ENCODE results near the gene ESPN.
"Not testable (repeated sequence)": the region's sequence is repeated elsewhere in the genome, so short reads cannot be mapped to it uniquely, and the experiment has no call there.

ESPN gene

GRCh38 chr1:6450943-6451373 lies 26.4 kb downstream of the ESPN start:
- ChIA-PET CTCF (interaction anchor here (0.6 to 1.1 kb wide), 3 partner anchors 13 to 196 kb away, joined by 3 read pairs; no protein-coding TSS in a partner anchor), POLR2A (no interaction called here)
- Histone ChIP-seq H3K27ac (ENCODE audit: extremely low read depth, low read depth, low read length) (no peak overlapping the region), H3K4me3 (ENCODE audit: low read depth, low read length) (no peak overlapping the region), H3K4me1 (ENCODE audit: control insufficient read depth, insufficient read depth, low read length) (no peaks in the 10 kb centered on the region), H3K36me3 (ENCODE audit: control insufficient read depth in 2 of 2, insufficient read depth in 1 of 2, low read length in 2 of 2) (no peaks in the 10 kb centered on the region), H3K9me3 (ENCODE audit: control insufficient read depth, insufficient read depth, low read depth, low read length) (no peaks in the 10 kb centered on the region)
- TF ChIP-seq ZNF600 (tag by site-specific recombination; IDR thresholded peaks at IDR 0.05) = no peak
- no peak for TF ChIP-seq ZNF335 (tag by site-specific recombination; conservative IDR thresholded peaks at IDR 0.05)
- TF ChIP-seq REPIN1 (tag by site-specific recombination; IDR thresholded peaks at IDR 0.05; ENCODE audit: low read depth) = no peak
- TF ChIP-seq ZBTB8A (tag by site-specific recombination; IDR thresholded peaks at IDR 0.05) = peak; percentile 62; the same call in 1 of the 2 replicates

- H3K9me3 ChIP-seq (ENCODE audit: control insufficient read depth, insufficient read depth, low read depth, low read length); CTCF ChIA-PET; H3K4me3 ChIP-seq (ENCODE audit: low read depth, low read length); H3K36me3 ChIP-seq (ENCODE audit: control insufficient read depth in 2 of 2, insufficient read depth in 1 of 2, low read length in 2 of 2); H3K4me1 ChIP-seq (ENCODE audit: control insufficient read depth, insufficient read depth, low read length); POLR2A ChIA-PET; H3K27ac ChIP-seq (ENCODE audit: extremely low read depth, low read depth, low read length): not testable (repeated sequence)
These were observed 29.6 kb downstream of the ESPN start for GRCh38 chr1:6453895-6454855.

- POLR2A ChIA-PET = no interaction called here
- H3K4me1 ChIP-seq (ENCODE audit: control insufficient read depth, insufficient read depth, low read length) = no peaks in the 10 kb centered on the region
- H3K9me3 ChIP-seq (ENCODE audit: control insufficient read depth, insufficient read depth, low read depth, low read length) = no peaks in the 10 kb centered on the region
- H3K4me3 ChIP-seq (ENCODE audit: low read depth, low read length) = no peak overlapping the region
- no peak for TF ChIP-seq ZNF148 (tag by site-specific recombination; IDR thresholded peaks at IDR 0.05; ENCODE audit: borderline replicate concordance)
- TF ChIP-seq ZNF629 (tag by site-specific recombination; IDR thresholded peaks at IDR 0.05) = no peak
- TF ChIP-seq ZNF274 (IDR thresholded peaks at IDR 0.05; ENCODE audit: low read length) = no peak
- TF ChIP-seq ZNF274 (tag by site-specific recombination; IDR thresholded peaks at IDR 0.05; ENCODE audit: borderline replicate concordance) = no peak
- TF ChIP-seq ZNF747 (tag by site-specific recombination; IDR thresholded peaks at IDR 0.05) = no peak
- no peak for TF ChIP-seq IKZF3 (tag by site-specific recombination; IDR thresholded peaks at IDR 0.05)
- no peak for TF ChIP-seq ZNF280C (tag by site-specific recombination; IDR thresholded peaks at IDR 0.05)
- no peak for TF ChIP-seq ZNF558 (tag by site-specific recombination; IDR thresholded peaks at IDR 0.05)
- no peak for TF ChIP-seq OVOL3 (tag by site-specific recombination; IDR thresholded peaks at IDR 0.05)
- no peaks in the 10 kb centered on the region for H3K36me3 ChIP-seq (ENCODE audit: control insufficient read depth in 2 of 2, insufficient read depth in 1 of 2, low read length in 2 of 2)
- CTCF ChIA-PET = interaction anchor here (0.7 kb wide), 1 partner anchor 32 kb away, joined by 4 read pairs; no protein-coding TSS in a partner anchor
- H3K27ac ChIP-seq (ENCODE audit: extremely low read depth, low read depth, low read length) = no peak overlapping the region
These were observed 30.5 kb downstream of the ESPN start for GRCh38 chr1:6454856-6455751.

GRCh38 chr1:6455752-6456520 lies 31.4 kb downstream of the ESPN start:
- H3K4me3 ChIP-seq (ENCODE audit: low read depth, low read length) = not testable (repeated sequence)
- POLR2A ChIA-PET = interaction anchor here (0.6 kb wide), 1 partner anchor 23 kb away, joined by 6 read pairs; no protein-coding TSS in a partner anchor
- CTCF ChIA-PET = interaction anchor here (0.9 kb wide), 2 partner anchors 11 to 107 kb away, joined by 3 read pairs; no protein-coding TSS in a partner anchor

More at GRCh38 chr1:6455752-6456520, 31.4 kb downstream of the ESPN start:
- H3K4me1 ChIP-seq (ENCODE audit: control insufficient read depth, insufficient read depth, low read length); H3K27ac ChIP-seq (ENCODE audit: extremely low read depth, low read depth, low read length); H3K36me3 ChIP-seq (ENCODE audit: control insufficient read depth in 2 of 2, insufficient read depth in 1 of 2, low read length in 2 of 2); H3K9me3 ChIP-seq (ENCODE audit: control insufficient read depth, insufficient read depth, low read depth, low read length): not testable (repeated sequence)
